GM19452 (cell line): ENCODE results near the gene HYPK.
"Not testable (repeated sequence)": the region's sequence is repeated elsewhere in the genome, so short reads cannot be mapped to it uniquely, and the experiment has no call there.

ENCODE experiments used
- ATAC-seq: cut with Tn5 transposase; IDR thresholded peaks from one replicate; pipeline ENCODE4 v1.9.1; 2021; ENCODE audit not compliant: unreplicated experiment

HYPK gene

DNA sequence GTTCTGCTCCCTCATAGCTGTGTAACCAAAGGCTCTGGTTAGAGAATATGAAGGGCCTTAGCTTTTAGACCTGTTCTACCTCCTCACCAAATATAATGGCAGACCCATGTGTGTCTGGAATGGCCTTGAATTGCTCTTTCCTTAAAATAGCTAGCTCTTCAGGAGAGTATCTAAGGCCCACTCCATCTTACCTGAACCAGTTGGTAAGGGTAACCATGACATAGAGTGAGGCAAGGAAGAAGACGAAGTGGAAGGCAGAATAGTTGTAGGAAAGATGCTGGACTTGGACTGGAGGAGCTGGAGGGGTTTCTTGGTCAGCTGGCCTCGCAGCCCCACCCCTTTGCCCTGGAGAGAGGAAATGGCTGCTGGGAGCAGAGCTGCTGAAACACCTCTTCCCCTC is 5.2 kb upstream of the HYPK start:
- ATAC-seq: no peak

DNA sequence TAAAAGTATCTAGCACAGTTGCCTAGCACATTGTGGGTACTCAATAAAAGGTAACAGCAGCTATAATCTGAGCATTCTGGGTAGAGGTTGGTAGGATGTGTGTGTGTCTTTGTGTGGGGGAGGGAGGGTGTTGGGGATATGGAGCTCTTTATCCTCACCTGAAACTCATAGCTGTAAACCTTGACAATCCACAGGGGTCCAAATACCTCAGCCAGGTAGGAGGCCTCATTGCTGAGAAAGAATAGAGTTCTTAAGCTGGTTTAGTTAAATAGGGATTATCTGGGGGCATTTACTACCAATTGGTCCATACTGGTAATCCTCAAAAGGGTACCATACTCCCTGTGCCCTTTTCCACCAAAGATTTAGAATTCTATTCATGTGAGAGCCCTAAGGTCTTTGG is 4.4 kb upstream of the HYPK start:
- ATAC-seq: no peak

DNA sequence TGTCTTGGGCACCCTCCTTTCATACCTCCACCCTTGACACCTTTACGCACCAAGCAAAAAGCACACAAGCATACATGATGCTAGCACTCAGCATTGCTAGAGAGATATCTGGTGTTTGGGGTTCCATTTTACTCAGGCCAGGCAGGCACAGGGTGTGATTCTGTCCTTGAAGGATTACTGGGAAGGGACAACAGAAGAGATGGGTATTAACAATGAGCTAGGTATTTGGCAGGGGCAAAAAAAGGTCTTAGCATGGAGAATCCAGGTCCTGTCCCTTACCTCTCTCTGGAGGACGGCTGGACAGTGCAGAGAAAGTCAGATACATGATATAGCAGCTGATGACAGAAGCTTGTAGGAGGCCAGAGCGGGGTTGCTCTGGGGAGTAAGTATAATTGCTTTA is 3.8 kb upstream of the HYPK start:
- no peak for ATAC-seq

DNA sequence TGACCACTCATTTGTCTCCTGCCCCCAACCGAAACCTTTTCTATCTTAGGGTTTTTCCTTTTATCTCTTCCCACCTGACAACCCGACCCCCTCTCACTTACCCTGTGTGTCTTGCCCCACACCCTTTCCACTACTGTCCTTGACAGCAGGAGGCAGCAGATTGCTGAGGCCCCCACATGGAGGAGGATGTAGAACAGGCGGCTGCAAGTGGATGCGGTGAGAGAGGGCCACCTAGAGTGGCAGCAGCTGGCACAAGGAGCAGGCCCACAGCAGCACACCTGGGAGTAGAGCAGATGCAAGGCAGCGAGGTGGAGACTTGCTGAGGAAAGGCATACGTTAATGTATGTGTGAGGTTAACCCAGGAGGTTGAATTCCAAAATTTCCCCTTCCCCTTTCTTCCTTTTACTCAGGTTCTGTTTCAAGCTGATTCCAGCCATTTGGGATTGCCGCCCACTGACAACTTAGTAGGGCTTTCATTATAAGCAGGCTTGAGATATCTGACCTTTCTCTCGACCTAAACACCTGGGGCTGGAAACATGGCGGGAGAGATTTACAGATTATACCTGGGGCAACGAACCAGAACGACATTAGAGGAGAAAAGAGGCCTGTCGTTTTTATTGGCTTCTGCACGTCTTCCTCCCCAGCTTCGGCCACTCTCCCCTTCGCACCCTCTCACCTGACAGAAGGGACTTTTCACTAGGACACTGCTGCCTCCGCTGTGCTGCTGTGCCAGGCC is 1.0 kb upstream of the HYPK start:
- ATAC-seq: no peak

DNA sequence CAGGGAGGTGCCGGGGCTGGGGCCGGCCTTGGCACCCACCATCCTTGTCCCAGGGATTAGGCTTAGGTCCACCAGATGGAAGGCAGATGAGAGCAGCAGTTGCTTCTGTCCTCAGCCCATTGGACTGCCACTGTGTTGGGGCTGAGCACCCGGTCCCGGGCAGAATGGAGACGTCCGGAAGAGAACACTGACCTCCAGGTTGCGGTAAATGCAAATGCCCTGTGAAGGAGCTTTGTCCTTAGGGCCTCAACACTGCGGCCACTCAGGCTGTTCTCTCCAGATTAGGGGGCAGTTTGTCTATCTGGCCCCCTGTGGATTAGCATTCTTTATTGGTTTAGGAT is 484 bp upstream of the HYPK start, which contains the start of gene SERINC4:
SERINC4 (minus strand) TSS at position 276 of the 341 bp plus-strand sequence; CDS start at position 42, 234 bp downstream.
- ATAC-seq: no peak

DNA sequence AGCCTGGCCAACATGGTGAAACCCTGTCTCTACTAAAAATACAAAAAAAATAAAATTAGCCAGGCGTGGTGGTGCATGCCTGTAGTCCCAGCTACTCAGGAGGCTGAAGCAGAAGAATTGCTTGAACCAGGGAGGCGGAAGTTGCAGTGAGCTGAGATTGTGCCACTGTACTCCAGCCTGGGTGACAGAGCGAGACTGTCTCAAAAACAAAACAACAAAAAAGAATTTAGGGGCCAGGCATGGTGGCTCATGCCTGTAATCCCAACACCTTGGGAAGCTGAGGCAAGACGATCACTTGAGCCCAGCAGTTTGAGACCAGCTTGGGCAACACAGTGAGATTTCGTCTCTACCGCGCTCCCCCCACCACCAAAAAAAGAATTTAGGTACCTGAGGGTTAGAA is 2.3 kb downstream of the HYPK start:
- not testable (repeated sequence) for ATAC-seq

DNA sequence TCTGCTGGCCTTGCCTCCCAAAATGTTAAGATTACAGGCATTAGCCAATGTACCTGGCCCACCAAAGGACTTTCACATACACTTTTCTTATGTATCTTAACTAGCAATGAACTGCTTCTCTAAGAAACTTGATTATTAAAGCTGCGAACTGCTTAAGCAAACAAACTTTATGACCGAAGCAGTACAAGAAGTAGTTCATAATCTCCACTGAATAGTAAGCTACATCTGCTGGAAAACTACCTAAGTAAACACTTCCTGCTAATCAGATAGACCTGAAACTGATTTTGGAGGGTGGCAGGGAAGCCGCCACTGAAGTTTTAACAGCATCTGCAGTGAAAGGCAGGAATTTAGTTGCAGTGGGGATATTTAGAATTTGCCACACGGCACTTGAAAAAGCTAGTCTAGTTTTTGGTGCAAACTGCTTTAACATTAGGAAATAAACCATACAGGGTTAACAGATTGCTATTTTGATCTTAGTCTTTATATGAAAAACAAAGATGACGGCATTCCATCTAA is 8.1 kb downstream of the HYPK start:
- ATAC-seq: no peak

DNA sequence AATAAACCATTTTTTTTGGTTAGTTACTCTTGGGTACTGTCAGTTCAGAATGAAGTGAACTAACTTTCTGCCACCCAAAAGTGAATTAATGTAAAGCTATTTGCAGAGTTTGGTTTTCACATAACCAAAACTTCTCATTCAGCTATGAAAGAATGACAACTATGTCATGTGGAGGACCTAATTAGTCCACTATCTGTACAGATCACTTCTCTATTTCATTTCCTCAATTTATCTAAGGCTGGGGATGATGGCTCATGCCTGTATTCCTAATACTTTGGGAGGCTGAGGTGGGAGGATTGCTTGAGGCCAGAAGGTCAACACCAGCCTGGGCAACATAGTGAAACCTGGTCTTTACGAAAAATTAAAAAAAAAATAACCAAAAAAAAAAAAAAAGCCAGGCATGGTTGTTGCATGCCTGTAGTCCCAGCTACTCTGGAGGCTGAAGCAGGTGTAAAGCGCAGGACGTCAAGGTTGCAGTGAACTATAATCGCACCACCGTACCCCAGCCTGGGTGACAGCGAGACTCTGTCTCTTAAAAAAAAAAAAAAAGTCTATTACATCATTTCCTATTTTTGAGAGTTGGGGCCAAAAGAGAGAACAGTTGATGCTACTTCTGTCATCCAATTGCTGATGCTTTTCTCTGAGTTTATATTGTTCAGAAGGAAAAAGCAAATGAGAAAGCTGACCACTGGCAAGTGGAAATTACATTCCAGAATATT is 8.7 kb downstream of the HYPK start:
- ATAC-seq: peak; percentile 67

DNA sequence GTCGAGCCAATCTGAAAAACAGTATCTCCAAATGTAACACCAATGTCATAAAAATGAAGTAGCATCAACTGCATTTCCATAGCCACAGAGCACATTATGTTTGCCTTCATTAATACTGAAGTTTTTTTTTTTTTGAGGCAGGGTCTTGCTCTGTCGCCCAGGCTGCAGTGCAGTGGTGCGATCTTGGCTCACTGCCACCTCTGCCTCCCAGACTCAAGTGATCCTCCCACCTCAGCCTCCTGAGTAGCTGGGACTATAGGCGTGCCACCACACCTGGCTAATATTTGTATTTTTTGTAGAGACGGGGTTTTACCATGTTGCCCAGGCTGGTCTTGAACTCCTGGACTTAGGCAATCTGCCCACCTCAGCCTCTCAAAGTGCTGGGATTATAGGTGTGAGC is 14.7 kb downstream of the HYPK start:
- not testable (repeated sequence) for ATAC-seq

DNA sequence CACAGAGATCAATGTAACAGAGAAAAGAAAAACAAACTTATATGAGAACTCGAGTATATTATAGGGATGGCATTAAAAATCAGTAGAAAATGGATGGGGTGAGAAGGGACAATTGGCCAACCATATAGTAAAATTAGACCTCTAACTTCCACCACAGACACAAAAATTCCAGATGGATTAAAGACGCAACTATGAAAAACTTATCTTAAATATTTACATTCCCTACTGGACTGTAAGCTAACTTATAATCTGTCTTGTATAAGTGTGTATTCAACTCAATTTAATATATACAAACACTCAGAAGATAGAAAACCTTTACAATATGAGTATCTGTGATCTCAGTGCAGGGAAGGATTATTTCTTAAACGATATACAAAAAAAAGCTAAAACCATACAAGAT is 21.1 kb downstream of the HYPK start:
- ATAC-seq: no peak

DNA sequence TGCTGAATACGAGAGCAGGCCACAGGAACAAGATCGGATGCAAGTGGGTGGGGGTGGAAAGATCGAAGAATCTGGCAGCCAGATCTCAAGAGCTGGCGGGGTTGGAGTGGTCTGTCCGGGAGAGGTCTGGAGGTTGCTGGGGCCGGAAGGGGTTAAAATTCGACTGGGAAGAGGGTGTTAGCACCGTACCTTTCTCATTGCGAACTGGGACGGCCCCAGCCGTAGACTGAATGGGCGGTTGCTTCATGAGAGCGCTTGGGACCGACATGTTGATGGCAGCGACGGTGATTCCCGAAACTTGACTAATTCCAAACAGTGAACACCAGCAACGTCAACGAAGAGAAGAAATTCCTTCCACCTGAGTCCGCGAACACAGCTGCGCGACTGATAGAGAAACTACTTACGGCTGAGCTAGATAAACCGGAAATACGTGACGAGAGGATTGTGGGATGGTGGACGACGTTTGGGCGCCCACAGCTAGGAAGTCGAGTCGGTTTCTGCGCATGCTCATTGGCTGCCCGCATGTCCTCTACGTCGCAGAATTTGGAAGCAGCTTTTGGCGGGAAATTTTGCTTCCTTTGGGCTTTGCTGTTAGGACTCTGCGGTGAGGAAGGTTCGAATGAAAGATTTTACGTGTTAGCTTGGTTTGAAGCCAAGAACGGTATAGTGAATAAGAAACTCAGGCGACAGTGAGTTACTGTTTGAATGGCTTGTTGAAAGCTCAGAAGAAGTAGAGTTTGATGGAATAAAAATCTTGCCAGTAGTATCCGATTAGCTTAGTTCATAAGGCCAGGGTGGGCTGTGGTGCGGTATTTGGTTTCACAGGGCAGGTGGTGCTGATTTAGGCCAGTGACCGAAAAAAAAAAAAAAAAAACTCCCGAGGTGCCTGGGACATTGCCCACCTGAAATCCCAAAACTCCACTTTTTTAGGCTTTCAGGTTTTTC is 24.2 kb downstream of the HYPK start, which contains the start of gene MFAP1:
MFAP1 (minus strand) TSS at position 389 of the 945 bp plus-strand sequence; CDS start at position 268, 121 bp downstream.
- peak; percentile 67 for ATAC-seq

DNA sequence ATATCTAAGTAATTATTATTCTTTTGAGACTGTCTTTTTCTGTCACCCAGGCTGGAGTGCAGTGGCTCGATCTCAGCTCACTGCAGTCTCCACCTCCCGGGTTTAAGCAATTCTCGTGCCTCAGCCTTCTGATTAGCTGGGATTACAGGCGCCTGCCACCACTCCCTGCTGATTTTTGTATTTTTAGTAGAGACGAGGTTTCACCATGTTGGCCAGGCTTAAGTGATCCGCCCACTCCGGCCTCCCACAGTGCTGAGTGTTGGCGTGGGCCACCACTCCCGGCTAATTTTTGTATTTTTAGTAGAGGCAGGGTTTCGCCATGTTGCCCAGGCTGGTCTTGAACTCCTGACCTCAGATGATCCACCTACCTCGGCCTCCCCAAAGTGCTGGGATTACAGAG is 24.9 kb downstream of the HYPK start:
- ATAC-seq: not testable (repeated sequence)

DNA sequence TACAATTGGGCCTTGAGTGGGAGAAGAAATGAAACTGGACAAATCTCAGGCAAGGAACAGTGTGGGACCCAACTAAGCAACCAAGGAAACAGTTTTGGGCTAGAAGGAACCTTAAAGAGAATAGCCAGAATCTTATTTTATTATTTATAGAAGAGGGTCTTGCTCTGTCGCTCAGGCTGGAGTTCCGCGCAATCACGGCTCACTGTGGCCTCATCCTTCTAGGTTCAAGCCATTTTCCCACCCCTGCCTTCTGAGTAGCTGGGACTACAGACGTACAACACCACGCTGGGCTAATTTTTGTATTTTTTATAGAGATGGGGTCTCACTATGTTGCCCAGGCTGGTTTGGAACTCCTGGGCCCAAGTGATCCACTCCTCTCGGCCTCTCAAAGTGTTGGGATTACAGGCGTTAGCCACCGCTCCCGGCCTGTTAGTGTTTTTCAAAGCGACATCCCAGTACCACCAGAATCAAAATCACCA is 25.7 kb downstream of the HYPK start:
- no peak for ATAC-seq

DNA sequence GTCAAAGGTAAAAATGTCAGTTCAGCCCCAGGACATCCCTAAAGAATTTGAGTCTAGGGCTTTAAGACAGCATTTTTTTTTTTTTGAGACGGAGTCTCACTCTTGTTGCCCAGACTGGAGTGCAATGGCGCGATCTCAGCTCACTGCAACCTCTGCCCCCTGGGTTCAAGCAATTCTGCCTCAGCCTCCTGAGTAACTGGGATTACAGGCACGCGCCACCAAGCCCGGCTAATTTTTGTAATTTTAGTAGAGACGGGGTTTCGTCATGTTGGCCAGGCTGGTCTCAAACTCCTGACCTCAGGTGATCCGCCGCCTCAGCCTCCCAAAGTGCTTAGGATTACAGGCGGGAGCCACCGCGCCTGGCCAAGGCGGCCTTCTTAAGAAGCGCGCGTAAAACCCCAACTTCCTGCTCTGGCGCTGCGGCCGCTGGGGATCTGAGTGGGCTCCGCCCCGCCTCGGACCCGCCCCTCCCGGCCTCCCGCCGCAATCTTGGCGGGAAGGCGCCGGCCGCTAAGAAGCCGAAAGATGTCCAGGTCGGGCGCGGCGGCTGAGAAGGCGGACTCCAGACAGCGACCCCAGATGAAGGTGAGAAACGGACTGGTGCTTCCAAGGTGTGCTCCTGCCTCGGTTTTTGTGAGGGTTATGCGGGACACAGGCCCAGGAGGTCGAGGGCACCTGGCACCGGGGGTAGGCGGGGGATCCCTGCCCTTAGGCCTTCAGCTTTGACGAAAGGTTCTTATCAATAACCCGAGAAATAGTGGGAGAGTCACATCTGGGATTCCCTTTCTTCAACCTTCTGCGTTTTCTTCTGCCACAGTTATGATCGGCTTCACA is 26.3 kb downstream of the HYPK start, which contains the start of gene WDR76:
WDR76 (plus strand) TSS at position 495 of the 834 bp plus-strand sequence; CDS start at position 526, 31 bp downstream.
- ATAC-seq: peak; percentile 64

DNA sequence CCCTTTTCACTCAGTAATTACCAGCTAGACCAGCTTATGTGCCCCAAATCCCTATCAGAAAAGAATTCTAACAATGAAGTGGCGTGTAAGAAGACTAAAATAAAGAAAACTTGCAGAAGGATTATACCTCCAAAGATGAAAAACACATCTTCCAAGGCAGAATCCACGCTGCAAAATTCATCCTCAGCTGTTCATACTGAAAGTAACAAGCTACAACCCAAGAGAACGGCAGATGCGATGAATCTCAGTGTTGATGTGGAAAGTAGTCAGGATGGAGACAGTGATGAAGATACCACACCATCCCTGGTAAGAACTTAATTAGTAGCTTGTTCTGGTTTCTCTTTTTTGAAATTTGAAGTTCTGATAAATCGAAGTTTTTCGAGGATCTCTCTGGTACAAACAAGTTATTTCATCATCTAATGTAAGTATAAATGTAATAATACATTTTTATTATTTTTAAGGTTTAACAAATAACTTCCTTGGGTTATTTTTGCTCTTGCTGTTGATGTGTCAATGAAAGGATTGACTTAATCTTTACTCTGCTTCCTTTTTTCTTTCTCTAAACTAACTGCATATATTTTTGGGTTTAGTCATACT is 27.8 kb downstream of the HYPK start:
- no peak for ATAC-seq

DNA sequence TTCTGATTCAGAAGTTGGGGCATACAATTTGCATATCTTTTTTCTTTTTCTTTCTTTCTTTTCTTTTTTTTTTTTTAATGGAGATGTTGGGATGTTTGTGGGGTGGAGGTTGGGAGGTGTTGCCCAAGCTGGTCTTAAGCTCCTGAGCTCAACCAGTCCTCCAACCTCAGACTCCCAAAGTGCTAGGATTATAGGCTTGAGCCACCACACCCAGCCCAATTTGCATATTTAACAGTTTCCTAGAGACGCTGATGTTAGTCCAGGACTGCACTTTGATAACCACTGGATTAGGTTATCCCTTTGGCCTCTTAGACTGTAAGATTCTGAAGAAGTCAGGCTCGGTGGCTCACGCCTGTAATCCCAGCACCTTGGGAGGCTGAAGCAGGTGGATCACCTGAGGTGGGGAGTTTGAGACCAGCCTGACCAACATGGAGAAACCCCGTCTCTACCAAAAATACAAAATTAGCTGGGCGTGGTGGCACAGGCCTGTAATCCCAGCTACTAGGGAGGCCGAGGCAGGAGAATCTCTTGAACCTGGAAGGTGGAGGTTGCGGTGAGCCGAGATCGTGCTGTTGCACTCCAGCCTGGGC is 29.6 kb downstream of the HYPK start:
- not testable (repeated sequence) for ATAC-seq

DNA sequence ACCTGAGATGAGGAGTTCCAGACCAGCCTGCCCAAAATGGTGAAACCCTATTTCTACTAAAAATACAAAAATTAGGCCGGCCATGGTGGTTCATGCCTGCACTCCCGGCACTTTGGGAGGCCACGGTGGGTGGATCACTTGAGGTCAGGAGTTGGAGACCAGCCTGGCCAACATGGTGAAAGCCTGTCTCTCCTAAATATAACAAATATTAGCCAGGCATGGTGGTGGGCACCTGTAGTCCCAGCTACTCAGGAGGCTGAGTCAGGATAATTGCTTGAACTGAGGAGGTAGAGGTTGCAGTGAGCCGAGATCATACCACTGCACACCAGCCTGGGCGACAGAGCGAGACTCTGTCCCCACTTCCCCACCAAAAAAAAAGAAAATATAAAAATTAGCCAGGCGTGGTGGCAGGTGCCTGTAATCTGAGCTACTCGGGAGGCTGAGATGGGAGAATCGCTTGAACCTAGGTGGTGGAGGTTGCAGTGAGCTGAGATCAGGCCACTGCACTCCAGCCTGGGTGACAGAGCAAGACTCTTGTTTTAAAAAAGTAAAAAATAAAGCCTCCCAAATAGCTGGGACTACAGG is 30.4 kb downstream of the HYPK start:
- not testable (repeated sequence) for ATAC-seq

DNA sequence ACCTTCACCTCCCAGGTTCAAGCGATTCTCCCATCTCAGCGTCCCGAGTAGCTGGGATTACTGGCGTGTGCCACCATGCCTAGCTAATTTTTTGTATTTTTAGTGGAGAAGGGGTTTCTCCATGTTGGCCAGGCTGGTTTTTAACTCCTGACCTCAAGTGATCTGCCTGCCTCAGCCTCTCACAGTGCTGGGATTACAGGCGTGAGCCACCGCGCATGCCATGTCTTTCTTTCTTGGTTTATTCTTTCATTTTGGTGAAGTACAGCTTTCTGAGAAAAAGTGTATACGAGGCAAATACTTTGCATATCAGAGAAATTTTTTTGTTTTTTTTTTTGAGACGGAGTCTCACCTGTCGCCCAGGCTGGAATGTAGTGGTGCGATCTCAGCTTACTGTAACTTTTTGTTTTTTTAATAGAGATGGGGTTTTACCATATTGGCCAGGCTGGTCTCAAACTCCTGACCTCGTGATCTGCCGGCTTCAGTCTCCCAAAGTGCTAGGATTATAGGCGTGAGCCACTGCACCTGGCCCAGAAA is 31.2 kb downstream of the HYPK start:
- not testable (repeated sequence) for ATAC-seq
